ENCODE results near the gene CNTRL.
"Not testable (repeated sequence)": the region's sequence is repeated elsewhere in the genome, so short reads cannot be mapped to it uniquely, and the experiment has no call there.

Gene CNTRL

GRCh38 chr9:121074370-121075250 lies at the start of gene CNTRL:
Gene CNTRL, plus strand, starts transcription at chr9:121074955. Its CDS starts 13,372 bp downstream, at chr9:121088327.
- Mint-ChIP-seq H3K36me3 (no peaks in the 10 kb centered on the region), H3K4me1 (ENCODE audit: low read depth) (peaks cover 50% of the 10 kb centered on the region), H3K27me3 (no peaks in the 10 kb centered on the region), H3K4me3 (peak within 1 kb of the TSS; percentile 99), H3K9me3 (ENCODE audit: low read depth) (no peaks in the 10 kb centered on the region), H3K27ac (peak within 1 kb of the TSS; percentile 93)

GRCh38 chr9:121026260-121026691 lies 48.5 kb upstream of the CNTRL start:
- no peaks in the 10 kb centered on the region for H3K4me1 Mint-ChIP-seq (ENCODE audit: low read depth)
- no peak overlapping the region for H3K27ac Mint-ChIP-seq
- peaks cover 4% of the 10 kb centered on the region for H3K36me3 Mint-ChIP-seq
- H3K27me3 Mint-ChIP-seq: no peaks in the 10 kb centered on the region
- H3K9me3 Mint-ChIP-seq (ENCODE audit: low read depth): no peaks in the 10 kb centered on the region
- no peak overlapping the region for H3K4me3 Mint-ChIP-seq

- H3K27me3 Mint-ChIP-seq: no peaks in the 10 kb centered on the region
- H3K9me3 Mint-ChIP-seq (ENCODE audit: low read depth): no peaks in the 10 kb centered on the region
- H3K27ac Mint-ChIP-seq: no peak overlapping the region
- H3K4me3 Mint-ChIP-seq: no peak overlapping the region
- H3K36me3 Mint-ChIP-seq: peaks cover 4% of the 10 kb centered on the region
- H3K4me1 Mint-ChIP-seq (ENCODE audit: low read depth): no peaks in the 10 kb centered on the region
Observed at GRCh38 chr9:121026768-121027167, 48.0 kb upstream of the CNTRL start.

GRCh38 chr9:121028285-121028684 lies 46.5 kb upstream of the CNTRL start:
- H3K36me3 Mint-ChIP-seq; H3K4me1 Mint-ChIP-seq (ENCODE audit: low read depth); H3K4me3 Mint-ChIP-seq; H3K27me3 Mint-ChIP-seq; H3K27ac Mint-ChIP-seq; H3K9me3 Mint-ChIP-seq (ENCODE audit: low read depth): not testable (repeated sequence)

GRCh38 chr9:121029469-121029868 lies 45.3 kb upstream of the CNTRL start:
- Mint-ChIP-seq H3K4me3 (no peak overlapping the region), H3K9me3 (ENCODE audit: low read depth) (no peaks in the 10 kb centered on the region), H3K4me1 (ENCODE audit: low read depth) (no peaks in the 10 kb centered on the region), H3K36me3 (peaks cover 4% of the 10 kb centered on the region), H3K27me3 (no peaks in the 10 kb centered on the region), H3K27ac (no peak overlapping the region)

- Mint-ChIP-seq H3K27ac (no peak overlapping the region), H3K36me3 (peaks cover 4% of the 10 kb centered on the region), H3K9me3 (ENCODE audit: low read depth) (no peaks in the 10 kb centered on the region), H3K4me1 (ENCODE audit: low read depth) (no peaks in the 10 kb centered on the region), H3K4me3 (no peak overlapping the region), H3K27me3 (no peaks in the 10 kb centered on the region)
Observed at GRCh38 chr9:121034529-121034928, 40.2 kb upstream of the CNTRL start.

- not testable (repeated sequence) for H3K4me3 Mint-ChIP-seq; H3K27ac Mint-ChIP-seq; H3K36me3 Mint-ChIP-seq; H3K27me3 Mint-ChIP-seq; H3K4me1 Mint-ChIP-seq (ENCODE audit: low read depth); H3K9me3 Mint-ChIP-seq (ENCODE audit: low read depth)
Observed at GRCh38 chr9:121035717-121036116, 39.0 kb upstream of the CNTRL start.

GRCh38 chr9:121038362-121038761 lies 36.4 kb upstream of the CNTRL start:
- H3K27me3 Mint-ChIP-seq: no peaks in the 10 kb centered on the region

GRCh38 chr9:121038804-121039203 lies 36.0 kb upstream of the CNTRL start:
- Mint-ChIP-seq H3K27ac (no peak overlapping the region), H3K4me3 (no peak overlapping the region), H3K36me3 (peaks cover 4% of the 10 kb centered on the region), H3K27me3 (no peaks in the 10 kb centered on the region), H3K4me1 (ENCODE audit: low read depth) (no peaks in the 10 kb centered on the region), H3K9me3 (ENCODE audit: low read depth) (no peaks in the 10 kb centered on the region)

More at GRCh38 chr9:121038362-121038761, 36.4 kb upstream of the CNTRL start:
- H3K9me3 Mint-ChIP-seq (ENCODE audit: low read depth): no peaks in the 10 kb centered on the region
- H3K4me3 Mint-ChIP-seq: no peak overlapping the region
- no peak overlapping the region for H3K27ac Mint-ChIP-seq
- no peaks in the 10 kb centered on the region for H3K4me1 Mint-ChIP-seq (ENCODE audit: low read depth)
- H3K36me3 Mint-ChIP-seq: peaks cover 4% of the 10 kb centered on the region

- no peak overlapping the region for H3K27ac Mint-ChIP-seq
- H3K36me3 Mint-ChIP-seq: no peaks in the 10 kb centered on the region
- no peaks in the 10 kb centered on the region for H3K9me3 Mint-ChIP-seq (ENCODE audit: low read depth)
- no peaks in the 10 kb centered on the region for H3K4me1 Mint-ChIP-seq (ENCODE audit: low read depth)
- no peaks in the 10 kb centered on the region for H3K27me3 Mint-ChIP-seq
- H3K4me3 Mint-ChIP-seq: no peak overlapping the region
Observed at GRCh38 chr9:121048175-121048574, 26.6 kb upstream of the CNTRL start.

GRCh38 chr9:121048618-121049017 lies 26.1 kb upstream of the CNTRL start:
- Mint-ChIP-seq H3K4me1 (ENCODE audit: low read depth) (no peaks in the 10 kb centered on the region), H3K27me3 (no peaks in the 10 kb centered on the region), H3K4me3 (no peak overlapping the region), H3K27ac (no peak overlapping the region), H3K9me3 (ENCODE audit: low read depth) (no peaks in the 10 kb centered on the region), H3K36me3 (no peaks in the 10 kb centered on the region)

GRCh38 chr9:121050128-121050988 lies 24.4 kb upstream of the CNTRL start, which contains the start of gene C5:
Gene C5, minus strand, starts transcription at chr9:121050275. Its CDS starts 29 bp downstream, at chr9:121050246.
- Mint-ChIP-seq H3K4me1 (ENCODE audit: low read depth) (no peaks in the 10 kb centered on the region), H3K27ac (no peak within 1 kb of the TSS)

GRCh38 chr9:121053544-121053943 lies 21.2 kb upstream of the CNTRL start:
- Mint-ChIP-seq H3K4me1 (ENCODE audit: low read depth) (no peaks in the 10 kb centered on the region), H3K27me3 (no peaks in the 10 kb centered on the region), H3K9me3 (ENCODE audit: low read depth) (peaks cover 6% of the 10 kb centered on the region), H3K4me3 (no peak overlapping the region), H3K36me3 (peaks cover 4% of the 10 kb centered on the region), H3K27ac (no peak overlapping the region)

More at GRCh38 chr9:121050128-121050988, 24.4 kb upstream of the CNTRL start, which contains the start of gene C5:
- no peaks in the 10 kb centered on the region for H3K9me3 Mint-ChIP-seq (ENCODE audit: low read depth)
- H3K27me3 Mint-ChIP-seq: no peaks in the 10 kb centered on the region
- H3K4me3 Mint-ChIP-seq: no peak within 1 kb of the TSS
- no peaks in the 10 kb centered on the region for H3K36me3 Mint-ChIP-seq

- Mint-ChIP-seq H3K4me3 (no peak overlapping the region), H3K9me3 (ENCODE audit: low read depth) (peaks cover 6% of the 10 kb centered on the region), H3K27me3 (no peaks in the 10 kb centered on the region), H3K36me3 (peaks cover 4% of the 10 kb centered on the region), H3K4me1 (ENCODE audit: low read depth) (no peaks in the 10 kb centered on the region), H3K27ac (no peak overlapping the region)
Observed at GRCh38 chr9:121055642-121056143, 19.1 kb upstream of the CNTRL start.

- H3K27me3 Mint-ChIP-seq: no peaks in the 10 kb centered on the region
- no peak overlapping the region for H3K27ac Mint-ChIP-seq
- H3K4me3 Mint-ChIP-seq: no peak overlapping the region
- H3K9me3 Mint-ChIP-seq (ENCODE audit: low read depth): peaks cover 6% of the 10 kb centered on the region
- peaks cover 10% of the 10 kb centered on the region for H3K4me1 Mint-ChIP-seq (ENCODE audit: low read depth)
- H3K36me3 Mint-ChIP-seq: peaks cover 4% of the 10 kb centered on the region
Observed at GRCh38 chr9:121057821-121058220, 16.9 kb upstream of the CNTRL start.
